Activated CD4-positive, CD25-positive, alpha-beta regulatory T cell (primary cell): ENCODE results near the gene FER.
"Not testable (repeated sequence)": the region's sequence is repeated elsewhere in the genome, so short reads cannot be mapped to it uniquely, and the experiment has no call there.

ENCODE experiments used
- DNase-seq, 4 experiments: peaks; one replicate each; lab custom pipeline; 2025; lab: John Stamatoyannopoulos, UW

The FER gene

DNA sequence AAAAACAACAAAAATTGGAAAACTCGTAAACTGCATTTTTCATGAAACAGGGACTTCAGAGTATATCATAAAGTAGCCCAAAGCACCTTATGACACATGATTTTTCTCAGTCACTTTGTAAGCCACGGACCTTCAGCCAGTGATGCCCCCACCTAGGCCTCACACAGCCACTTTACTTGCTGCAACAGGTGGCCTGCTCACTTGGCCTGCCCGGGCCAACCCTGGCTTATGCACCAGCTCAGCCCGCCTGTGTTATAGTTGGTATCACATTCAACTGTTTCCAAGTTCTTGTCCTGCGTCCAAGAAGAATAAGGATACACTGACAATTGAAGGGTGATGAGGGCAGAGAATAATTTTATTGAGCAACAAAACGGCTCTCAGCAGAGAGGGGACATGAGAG, 219.2 kb downstream of the FER start:
- DNase-seq: no peak

DNA sequence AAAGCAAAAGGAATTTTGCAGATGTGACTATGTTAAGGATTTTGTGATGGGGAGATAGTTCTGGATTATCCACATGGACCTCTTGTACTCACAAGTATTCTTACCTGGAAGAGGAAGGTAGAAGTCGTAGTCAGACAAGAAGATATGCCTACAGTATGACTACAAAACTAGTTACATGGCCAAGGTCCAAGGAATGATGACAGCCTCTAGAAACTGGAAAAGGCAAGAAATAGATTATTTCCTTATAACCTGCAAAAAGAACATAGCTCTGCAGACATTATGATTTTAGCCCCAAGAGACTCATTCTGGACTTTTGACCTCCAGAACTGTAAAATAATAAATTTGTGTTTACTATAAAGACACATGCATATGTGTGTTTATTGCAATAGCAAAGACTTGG, 226.9 kb downstream of the FER start:
- no peak for DNase-seq

DNA sequence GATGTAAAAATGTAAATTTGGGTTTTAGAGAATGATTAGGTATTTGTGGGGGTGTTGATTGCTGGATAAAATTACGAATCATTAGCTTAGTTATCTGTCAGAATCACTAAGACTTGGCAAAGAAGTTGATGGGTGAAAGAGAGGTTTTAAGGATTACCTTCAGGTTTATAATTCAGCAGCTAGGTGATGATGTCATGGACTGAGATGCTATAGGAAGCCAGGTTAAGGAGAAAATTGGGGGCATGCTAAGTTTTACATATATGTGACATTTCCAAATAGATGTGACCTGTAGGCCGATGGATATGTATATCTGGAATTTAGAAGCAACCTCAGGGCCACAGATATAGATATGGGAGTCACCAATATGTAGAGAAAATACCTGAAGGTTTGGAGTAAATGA, 228.0 kb downstream of the FER start:
- DNase-seq: no peak

DNA sequence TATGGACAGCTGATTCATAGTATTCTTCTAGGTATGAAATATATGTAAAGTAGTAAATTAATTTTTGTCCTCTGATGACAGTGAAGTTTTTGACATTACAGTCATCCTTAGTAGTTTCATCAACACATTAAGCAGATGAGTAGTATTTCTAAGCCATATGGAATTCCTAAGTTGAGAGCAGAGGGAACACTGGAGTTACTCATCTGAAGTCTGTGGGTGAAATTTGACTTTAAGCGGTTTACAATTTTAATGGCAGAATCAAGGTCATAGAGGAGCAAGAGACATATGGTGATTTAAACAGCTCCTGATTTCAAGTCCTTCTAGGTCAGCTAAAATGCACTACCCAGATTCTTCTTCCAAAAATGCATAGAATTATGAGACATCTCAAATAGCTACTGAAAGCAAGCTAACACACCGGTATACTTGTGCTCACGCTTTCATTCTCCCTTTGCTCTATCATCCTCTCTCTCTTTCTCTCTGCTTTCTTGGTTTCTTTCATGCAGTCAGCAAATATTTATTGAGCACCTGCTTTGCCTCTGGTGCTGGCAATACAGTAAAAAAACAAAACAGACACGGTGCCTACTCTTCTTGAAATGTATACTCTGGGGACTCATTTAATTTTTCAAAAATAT, 235.9 kb downstream of the FER start:
- no peak for DNase-seq

DNA sequence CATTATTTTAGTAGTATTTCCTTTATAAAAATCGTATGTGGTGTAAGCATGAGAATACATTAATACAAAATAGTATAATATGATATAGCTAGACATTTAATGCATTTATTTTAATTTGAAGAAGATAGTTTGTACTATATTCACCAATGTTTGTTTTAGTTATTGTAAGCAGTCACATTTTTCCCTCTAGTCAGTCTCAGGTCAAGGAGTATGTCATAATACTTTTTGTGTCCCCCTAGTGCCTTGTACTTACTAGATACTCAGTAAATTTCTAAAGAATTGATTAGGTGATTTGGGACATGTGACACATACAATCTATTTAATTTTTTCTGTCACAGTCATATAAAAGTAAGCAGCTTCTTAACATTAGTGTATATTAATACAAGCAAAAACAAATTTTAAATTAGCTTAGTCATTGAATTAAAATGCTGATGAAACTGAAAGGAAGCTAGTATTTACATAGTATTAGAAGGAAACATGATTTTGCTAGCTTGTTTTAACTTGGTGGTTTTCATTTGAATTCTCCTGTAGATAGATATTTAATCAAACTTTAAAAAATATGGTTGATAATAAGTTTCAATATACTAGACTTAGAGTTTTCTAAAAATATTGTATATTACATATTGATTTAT, 242.2 kb downstream of the FER start:
- DNase-seq: no peak

DNA sequence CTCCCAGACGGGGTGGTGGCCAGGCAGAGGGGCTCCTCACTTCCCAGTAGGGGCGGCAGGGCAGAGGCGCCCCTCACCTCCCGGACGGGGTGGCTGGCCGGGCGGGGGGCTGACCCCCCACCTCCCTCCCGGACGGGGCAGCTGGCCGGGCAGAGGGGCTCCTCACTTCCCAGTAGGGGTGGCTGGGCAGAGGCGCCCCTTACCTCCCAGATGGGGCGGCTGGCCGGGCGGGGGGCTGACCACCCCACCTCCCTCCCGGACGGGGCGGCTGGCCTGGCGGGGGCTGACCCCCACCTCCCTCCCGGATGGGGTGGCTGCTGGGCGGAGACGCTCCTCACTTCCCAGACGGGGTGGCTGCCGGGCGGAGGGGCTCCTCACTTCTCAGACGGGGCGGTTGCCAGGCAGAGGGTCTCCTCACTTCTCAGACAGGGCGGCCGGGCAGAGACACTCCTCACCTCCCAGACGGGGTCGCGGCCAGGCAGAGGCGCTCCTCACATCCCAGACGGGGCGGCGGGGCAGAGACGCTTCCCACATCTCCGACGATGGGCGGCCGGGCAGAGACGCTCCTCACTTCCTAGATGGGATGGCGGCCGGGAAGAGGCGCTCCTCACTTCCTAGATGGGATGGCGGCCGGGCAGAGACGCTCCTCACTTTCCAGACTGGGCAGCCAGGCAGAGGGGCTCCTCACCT, 244.8 kb downstream of the FER start:
- not testable (repeated sequence) for DNase-seq

DNA sequence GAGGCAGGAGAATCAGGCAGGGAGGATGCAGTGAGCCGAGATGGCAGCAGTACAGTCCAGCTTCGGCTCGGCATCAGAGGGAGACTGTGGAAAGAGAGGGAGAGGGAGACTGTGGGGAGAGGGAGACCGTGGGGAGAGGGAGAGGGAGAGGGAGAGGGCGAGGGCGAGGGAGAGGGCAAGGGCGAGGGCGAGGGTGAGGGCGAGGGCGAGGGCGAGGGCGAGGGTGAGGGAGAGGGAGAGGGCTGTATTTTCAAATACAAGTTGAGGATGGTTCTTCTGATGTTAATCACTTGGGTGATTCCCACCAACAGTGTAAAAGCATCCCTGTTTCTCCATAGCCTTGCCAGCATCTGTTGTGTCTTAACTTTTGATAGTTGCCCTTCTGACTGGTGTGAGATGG, 245.7 kb downstream of the FER start:
- not testable (repeated sequence) for DNase-seq

DNA sequence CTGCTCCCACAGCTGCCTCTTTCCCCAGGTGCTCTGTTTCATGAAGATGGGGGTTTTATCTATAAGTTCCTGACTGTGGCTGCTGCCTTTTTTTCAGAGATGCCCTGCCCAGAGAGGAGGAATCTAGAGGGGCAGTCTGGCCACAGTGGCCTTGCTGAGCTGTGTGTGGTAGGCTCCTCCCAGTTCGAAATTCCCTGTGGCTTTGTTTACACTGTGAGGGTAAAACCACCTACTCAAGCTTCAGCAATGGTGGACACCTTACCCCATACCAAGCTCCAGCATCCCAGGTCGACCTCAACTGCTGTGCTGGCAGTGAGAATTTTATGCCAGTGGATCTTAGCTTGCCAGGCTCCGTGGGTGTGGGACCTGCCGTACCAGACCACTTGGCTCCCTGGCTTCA, 250.0 kb downstream of the FER start:
- no peak for DNase-seq

DNA sequence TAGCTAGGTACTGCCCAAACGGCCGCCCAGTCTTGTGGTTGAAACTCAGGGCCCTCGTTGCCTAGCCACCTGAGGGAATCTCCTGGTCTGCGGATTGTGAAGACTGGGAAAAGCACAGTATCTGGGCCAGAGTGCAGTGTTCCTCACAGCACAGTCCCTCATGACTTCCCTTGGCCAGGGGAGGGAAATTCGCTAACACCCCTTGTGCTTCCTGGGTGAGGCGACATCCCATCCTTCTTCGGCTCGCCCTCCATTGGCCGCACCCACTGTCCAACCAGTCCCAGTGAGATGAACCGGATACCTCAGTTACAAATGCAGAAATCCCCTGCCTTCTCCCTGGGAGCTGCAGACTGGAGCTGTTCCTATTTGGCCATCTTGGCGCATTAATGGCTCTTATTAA, 250.5 kb downstream of the FER start:
- no peak for DNase-seq

DNA sequence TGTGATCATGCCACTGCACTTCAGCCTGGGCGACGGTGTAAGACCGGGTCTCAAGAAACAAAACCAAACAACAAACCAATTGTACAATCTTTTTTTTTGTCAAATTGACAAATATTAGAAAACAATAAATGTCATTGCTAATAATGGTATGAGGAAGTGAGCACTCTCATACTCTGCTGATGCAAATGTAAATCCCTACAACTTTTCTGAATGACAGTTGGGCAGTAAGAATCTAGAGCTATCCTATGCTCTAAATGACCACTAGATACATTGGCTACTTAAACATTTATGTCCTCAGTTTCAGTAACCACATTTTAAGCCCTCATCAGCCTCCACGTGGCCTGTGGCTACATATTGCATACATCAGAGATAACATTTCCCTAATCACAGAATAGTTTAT, 256.2 kb downstream of the FER start:
- no peak for DNase-seq

DNA sequence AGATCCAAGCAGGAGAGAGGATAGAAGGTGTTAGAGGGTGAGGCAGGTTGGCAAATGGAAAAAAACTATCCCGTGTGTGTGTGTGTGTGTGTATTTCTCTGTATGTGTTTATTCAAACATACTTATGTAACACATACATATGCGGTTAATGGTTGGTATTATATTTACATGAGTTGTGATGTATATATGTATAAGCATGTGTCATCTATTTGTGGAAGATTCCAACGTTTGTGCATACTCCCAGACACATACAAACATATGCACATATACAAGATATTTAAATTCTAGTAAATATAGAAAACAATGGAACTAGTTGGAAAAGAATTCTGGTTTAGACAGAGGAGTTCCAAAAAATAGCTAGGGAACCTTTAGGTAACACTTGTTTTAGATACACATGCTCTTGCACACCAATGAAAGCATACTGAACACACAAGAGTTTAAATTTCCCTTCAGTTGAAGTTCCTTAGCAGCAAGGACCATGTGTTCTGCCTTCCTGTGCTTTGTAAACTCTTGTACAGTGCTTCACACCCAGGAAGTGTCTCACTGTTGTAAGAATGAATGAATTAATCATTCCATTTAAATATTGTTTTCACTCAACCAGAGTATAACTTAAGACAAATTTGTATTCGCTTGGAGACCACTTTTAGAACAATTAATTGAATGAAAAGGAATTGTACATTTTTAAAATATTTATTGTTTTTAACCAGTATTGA, 257.8 kb downstream of the FER start:
- no peak for DNase-seq

DNA sequence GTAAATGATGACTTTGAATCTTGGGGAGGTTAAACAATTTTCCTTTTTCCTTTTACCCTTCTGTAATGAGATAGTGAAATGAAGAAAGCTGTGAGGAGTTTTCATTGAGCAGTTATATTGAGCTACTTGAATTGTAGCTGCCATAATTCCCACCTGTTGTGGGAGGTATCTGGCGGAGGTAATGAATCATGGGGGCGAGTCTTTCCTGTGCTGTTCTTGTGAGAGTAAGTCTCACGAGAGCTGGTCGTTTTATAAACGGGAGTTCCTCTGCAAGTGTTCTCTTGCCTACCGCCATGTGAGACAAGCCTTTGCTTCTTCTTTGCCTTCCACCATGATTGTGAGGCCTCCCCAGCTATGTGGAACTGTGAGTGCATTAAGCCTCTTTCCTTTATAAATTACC, 258.4 kb downstream of the FER start:
- DNase-seq: no peak

DNA sequence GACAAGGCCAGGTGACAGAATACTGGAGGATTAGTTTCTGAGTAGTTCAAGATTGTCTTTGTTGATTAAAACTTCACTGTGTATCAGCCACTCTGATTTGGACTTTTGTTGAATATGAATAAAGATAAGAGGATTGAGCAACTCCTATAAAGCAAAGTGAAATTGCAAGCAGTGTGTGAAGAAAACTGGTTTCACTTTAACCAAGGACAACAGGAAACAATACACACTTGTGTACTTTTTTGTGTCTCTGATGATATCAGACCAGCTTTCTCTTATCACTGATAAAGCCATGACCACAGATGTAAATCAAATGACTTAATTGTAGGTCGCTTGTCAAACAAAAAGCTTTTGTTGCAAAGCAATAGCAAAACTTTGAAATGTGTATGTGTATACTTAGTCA, 268.6 kb downstream of the FER start:
- DNase-seq: no peak

DNA sequence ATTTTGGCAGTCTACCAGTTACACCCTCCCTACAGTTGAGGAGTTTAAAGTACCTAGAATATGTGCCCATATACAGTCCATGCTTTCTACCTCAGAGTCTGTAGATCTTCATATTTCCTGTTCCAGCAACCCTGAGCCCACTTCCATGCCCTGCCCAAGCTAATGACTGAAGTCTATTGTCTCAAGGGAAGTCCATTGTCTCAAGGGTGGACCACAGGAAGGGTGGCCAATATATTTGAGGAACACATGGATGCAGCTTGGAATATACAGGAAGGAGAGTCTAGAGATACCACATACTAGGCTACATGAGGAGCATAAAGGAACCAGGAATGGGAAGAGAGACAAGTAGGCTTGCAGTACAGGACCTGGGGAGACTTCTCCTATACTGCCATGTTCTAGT, 274.4 kb downstream of the FER start:
- DNase-seq: no peak

DNA sequence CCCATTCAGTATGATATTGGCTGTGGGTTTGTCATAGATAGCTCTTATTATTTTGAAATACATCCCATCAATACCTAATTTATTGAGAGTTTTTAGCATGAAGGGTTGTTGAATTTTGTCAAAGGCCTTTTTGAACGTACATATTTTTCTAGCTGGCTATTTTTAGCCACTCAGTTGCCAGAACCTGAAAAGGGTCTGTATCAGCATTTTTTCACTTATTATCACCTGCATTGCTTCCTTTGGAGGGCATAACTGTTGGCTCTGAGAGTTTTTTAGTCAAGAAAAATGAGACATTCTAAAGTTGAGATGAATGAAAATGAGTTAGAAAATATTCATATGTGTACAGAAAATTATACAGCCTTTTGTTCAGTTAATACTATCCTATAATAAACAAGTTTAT, 278.0 kb downstream of the FER start:
- not testable (repeated sequence) for DNase-seq

DNA sequence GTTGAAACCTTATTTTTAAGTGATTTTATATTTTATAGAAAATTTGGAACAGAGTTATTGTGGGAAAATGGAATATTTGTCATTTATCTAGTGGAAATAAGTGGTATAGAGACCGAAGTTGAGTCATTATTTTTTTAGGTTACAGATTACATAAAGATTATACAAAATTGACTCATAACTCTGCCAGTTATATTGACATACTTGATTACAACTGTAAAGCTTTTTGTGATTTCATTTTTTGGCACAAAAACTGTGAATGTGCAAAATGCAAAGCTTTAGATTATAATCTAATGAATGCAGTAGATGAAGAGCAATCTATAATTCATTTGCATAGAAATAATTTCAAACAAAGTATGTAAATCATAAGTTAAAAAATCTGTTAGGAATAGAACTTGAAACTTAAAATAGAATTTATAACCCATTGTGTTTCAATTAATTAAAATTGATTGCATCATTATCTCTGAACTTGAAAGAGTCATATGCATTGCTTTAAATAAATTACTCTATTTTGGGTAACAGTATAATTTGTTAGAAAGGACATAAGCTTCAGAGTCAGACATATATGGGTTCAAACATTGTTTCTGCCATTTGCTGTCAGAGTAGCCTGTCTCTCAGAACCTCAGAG, 280.4 kb downstream of the FER start:
- no peak for DNase-seq

DNA sequence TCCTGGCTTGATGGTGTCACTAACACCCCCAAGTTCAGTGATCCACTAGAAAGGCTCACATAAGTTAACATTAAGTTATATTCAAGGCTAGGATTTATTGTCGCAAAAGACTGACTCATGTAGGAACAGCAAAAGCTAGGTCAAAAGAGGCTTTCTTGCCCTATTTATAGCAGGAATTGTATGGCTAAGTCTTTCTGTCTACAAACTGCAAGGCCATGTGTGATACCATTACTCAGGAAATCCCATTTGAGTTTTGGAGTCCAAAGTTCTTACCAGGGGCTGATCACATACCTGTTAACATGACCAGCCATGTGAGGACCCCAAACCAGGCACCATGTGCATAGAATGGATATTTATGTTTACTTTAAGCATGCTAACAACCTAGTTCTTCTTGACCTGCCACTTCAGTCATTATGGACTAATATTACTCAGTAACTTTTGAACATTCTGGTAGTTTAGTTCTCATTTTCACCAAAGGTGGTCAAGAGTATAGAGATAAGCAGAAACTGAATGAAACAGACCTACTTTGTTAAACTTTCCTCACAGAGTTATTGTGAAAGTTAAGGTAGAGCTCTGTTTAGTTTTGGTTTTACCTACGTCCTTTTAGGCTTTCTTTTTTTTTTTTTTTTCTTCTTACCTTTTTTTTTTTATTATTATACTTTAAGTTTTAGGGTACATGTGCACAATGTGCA, 281.1 kb downstream of the FER start:
- DNase-seq: no peak

DNA sequence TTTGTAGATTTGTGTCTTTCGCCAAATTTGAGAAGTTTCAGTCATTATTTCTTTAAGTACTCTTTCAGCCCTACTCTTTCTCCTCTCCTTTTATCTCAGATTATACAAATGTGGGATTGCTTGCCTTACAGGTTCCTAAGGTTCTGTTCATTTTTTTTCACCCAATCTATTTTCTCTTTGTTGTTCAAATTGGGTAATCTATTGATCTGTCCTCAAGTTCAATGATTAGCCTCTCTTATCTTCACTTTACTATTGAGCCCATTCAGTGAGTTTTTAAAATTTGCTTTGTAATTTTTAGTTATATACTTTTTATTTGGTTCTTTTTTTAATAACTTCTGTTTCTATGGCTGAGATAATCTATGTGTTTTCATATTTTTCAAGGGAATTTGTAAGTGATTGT, 282.1 kb downstream of the FER start:
- DNase-seq: no peak

DNA sequence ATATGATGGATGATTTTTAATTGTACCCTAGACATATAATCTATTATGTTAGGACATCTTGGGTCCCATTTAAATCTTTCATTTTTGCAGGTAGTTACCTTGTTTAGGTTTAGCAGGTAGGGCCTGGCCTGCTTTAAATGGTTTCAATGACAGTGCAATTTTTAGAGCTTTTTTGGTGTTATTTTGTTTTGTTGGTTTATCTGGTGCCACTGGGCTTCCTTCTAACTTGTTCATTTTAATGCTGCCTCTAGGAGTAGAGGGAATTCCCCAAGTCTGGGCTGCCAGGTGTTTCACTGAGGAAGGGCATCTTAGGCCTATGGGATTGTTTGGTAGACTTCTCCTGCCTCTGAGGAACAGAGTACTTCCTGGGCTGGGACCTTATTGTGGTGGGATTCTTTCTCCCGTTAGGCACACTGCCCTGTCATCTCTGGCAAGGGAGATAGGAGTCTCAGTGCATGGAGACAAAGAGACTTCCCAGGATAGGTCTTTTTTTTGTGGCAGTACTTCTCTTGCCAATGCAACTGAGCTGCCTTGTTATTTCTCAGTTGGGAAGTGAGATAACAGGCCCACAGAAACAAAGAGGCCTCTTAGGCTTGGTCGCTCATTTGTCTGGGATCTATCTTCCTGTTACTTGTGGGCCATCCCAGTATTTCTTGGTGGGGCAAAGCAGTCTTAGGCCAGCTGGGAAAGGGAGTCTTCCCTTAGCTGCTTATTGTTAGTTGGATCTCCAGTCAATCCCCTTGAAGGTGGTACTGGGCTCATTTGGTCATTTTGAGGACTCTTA, 282.9 kb downstream of the FER start:
- no peak for DNase-seq

DNA sequence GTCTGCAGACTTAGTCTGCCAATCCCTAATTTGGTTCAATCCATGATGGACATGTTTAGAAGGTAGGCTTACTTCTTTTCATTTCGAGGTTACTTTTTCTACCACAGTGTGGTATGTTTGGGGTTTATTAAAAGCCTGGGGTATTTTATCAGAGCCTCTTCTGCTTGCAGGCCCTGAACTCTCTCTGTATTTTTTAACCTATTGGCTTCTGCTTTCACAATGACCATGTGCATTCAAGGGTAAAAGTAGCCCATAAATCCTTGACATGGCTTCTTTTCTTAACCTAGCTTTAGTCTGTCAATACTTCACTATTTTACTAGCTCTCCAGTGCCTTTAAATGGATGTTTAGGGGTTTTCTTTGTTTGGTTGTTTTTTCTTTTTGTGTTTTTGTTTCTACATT, 286.6 kb downstream of the FER start:
- no peak for DNase-seq

DNA sequence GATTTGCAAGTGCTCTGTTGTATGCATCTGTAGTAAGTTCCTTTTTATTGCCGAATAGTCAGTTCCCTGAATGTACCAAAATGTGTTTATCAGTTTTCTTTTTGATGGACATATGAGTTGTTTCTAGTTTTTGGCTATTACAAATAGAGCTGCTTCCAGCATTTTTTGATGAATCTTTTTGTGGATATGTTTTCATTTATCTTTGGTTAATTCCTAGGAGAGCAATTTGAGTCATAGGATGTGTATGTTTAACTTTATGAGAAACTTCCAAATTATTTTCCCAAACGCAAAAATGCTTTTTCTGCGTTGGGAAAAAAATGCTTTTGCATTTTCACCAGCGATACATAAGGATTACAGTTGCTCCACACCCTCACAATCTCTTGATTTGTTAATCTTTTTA, 287.7 kb downstream of the FER start:
- DNase-seq: no peak
